ENCODE data around the gene TGFBI.

Gene TGFBI

GRCh38 chr5:136062366-136063274 lies 33.8 kb downstream of the TGFBI start:
- in situ Hi-C loops (cut with MboI; ENCODE audit: low sequenced_read_pairs) = no loop called here

GRCh38 chr5:136063778-136064465 lies 35.1 kb downstream of the TGFBI start:
- in situ Hi-C loops (cut with MboI; ENCODE audit: low sequenced_read_pairs) = no loop called here

GRCh38 chr5:136064510-136064909 lies 35.7 kb downstream of the TGFBI start:
- in situ Hi-C loops (cut with MboI; ENCODE audit: low sequenced_read_pairs) = no loop called here

GRCh38 chr5:136065588-136065987 lies 36.8 kb downstream of the TGFBI start:
- in situ Hi-C loops (cut with MboI; ENCODE audit: low sequenced_read_pairs) = no loop called here

- in situ Hi-C loops (cut with MboI; ENCODE audit: low sequenced_read_pairs) = no loop called here
Observed at GRCh38 chr5:136066661-136067271, 38.0 kb downstream of the TGFBI start.

GRCh38 chr5:136067422-136067821 lies 38.6 kb downstream of the TGFBI start:
- in situ Hi-C loops (cut with MboI; ENCODE audit: low sequenced_read_pairs) = no loop called here

GRCh38 chr5:136070486-136071285 lies 41.9 kb downstream of the TGFBI start:
- in situ Hi-C loops (cut with MboI; ENCODE audit: low sequenced_read_pairs) = no loop called here

GRCh38 chr5:136073714-136074529 lies 45.1 kb downstream of the TGFBI start:
- in situ Hi-C loops (cut with MboI; ENCODE audit: low sequenced_read_pairs) = no loop called here

GRCh38 chr5:136075466-136075891 lies 46.7 kb downstream of the TGFBI start:
- in situ Hi-C loops (cut with MboI; ENCODE audit: low sequenced_read_pairs) = no loop called here

- in situ Hi-C loops (cut with MboI; ENCODE audit: low sequenced_read_pairs) = no loop called here
Observed at GRCh38 chr5:136076067-136076466, 47.3 kb downstream of the TGFBI start.

GRCh38 chr5:136076881-136077445 lies 48.2 kb downstream of the TGFBI start:
- in situ Hi-C loops (cut with MboI; ENCODE audit: low sequenced_read_pairs) = no loop called here

GRCh38 chr5:136079195-136079985 lies 50.6 kb downstream of the TGFBI start:
- in situ Hi-C loops (cut with MboI; ENCODE audit: low sequenced_read_pairs) = no loop called here

GRCh38 chr5:136080113-136080482 lies 51.3 kb downstream of the TGFBI start:
- in situ Hi-C loops (cut with MboI; ENCODE audit: low sequenced_read_pairs) = no loop called here

- in situ Hi-C loops (cut with MboI; ENCODE audit: low sequenced_read_pairs) = no loop called here
Observed at GRCh38 chr5:136080483-136081216, 51.9 kb downstream of the TGFBI start.

GRCh38 chr5:136081217-136081591 lies 52.4 kb downstream of the TGFBI start:
- in situ Hi-C loops (cut with MboI; ENCODE audit: low sequenced_read_pairs) = no loop called here

GRCh38 chr5:136082390-136083193 lies 53.8 kb downstream of the TGFBI start:
- in situ Hi-C loops (cut with MboI; ENCODE audit: low sequenced_read_pairs) = no loop called here

GRCh38 chr5:136084698-136085097 lies 55.9 kb downstream of the TGFBI start:
- in situ Hi-C loops (cut with MboI; ENCODE audit: low sequenced_read_pairs) = no loop called here
